Left hindlimb (tissue), 1 donor: ENCODE results near the gene ACTA2.
"Not testable (repeated sequence)": the region's sequence is repeated elsewhere in the genome, so short reads cannot be mapped to it uniquely, and the experiment has no call there.

Experiments
- DNase-seq: peaks from one replicate; pipeline ENCODE4 v3.0.0-alpha.2; 2018

ACTA2 gene

DNA sequence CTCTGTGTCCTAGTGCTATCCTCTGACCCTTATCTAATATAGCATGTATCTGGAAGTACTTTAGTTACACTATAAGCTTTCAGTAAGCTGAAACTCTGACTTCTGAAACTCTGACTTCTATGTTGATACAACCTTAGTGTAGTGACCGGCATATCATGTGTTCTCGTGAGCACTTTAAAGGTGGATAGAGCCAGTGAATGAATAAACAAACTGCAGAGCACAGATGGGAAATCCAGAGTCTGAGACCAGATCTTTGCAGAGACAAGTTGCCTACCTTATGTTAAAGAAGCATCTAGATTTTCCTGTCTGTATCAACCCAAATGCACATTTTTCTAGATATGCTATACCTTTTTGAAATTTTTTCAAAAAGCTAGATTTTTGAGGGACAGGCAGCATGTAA, 3.5 kb downstream of the ACTA2 start:
- no peak for DNase-seq

DNA sequence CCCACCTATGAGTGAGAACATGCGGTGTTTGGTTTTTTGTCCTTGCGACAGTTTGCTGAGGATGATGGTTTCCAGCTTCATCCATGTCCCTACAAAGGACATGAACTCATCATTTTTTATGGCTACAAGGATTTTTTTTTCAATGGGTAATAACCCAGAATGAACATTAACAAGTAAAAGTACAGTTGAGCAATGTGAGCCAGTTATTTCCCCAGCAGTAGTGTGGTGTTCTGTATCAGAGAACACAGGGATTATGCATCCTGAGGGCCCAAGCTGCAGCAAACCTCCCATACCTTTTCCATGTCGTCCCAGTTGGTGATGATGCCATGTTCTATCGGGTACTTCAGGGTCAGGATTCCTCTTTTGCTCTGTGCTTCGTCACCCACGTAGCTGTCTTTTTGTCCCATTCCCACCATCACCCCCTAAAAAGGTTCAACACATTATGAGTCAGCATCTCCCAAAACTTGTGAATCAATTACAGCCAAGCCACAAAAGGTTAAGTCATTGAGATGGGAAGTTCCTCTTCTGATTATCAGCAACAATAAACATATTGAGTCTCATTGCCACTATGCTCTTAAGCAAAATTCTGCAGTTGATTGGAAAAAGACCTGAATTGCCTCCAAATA, 5.5 kb downstream of the ACTA2 start:
- no peak for DNase-seq

- no peak for DNase-seq
Measured at GRCh38 chr10:88946200-88946599, 6.4 kb downstream of the ACTA2 start.

DNA sequence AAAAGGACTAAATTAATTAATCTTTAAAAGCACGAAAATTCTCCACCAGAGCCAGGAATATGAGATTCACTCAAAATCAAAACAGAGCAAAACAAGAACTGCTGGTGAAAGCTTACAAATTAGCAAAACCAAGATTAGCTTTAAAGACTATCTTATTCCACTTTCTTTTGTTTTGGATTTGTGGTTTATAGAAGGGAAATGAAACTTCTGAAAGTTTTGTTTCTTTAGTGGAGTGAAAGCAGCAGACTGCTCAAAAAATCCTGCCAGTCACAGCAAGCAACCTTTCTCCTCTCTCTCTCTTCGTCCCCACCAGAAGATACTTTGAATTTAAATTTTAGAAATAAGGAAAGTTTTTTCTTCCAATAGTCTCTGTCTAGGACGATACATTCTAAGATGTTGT, 7.8 kb downstream of the ACTA2 start:
- no peak for DNase-seq

DNA sequence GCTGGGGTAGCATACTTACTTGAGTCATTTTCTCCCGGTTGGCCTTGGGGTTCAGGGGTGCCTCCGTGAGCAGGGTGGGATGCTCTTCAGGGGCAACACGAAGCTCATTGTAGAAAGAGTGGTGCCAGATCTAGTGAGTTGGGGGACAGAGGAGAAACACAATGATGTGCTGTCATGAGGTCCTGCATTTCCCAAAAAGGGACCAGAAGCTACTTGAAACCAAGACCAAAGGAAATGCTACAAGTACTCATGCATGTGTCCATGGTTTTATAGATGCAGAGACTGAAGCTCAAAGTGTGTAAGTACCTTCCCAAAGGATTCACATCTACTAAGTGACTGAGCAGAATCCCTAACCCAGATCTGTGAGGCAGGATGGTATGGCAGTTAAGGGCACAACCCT, 8.8 kb downstream of the ACTA2 start:
- DNase-seq: no peak

- DNase-seq: no peak
Measured at GRCh38 chr10:88941026-88941425, 11.5 kb downstream of the ACTA2 start.

GRCh38 chr10:88938938-88939337, 13.6 kb downstream of the ACTA2 start:
- DNase-seq: no peak

GRCh38 chr10:88938039-88938438, 14.5 kb downstream of the ACTA2 start:
- DNase-seq: no peak

GRCh38 chr10:88936656-88937055, 15.9 kb downstream of the ACTA2 start:
- no peak for DNase-seq

- DNase-seq: peak; percentile 70
Measured at GRCh38 chr10:88934900-88935672, 17.5 kb downstream of the ACTA2 start.

DNA sequence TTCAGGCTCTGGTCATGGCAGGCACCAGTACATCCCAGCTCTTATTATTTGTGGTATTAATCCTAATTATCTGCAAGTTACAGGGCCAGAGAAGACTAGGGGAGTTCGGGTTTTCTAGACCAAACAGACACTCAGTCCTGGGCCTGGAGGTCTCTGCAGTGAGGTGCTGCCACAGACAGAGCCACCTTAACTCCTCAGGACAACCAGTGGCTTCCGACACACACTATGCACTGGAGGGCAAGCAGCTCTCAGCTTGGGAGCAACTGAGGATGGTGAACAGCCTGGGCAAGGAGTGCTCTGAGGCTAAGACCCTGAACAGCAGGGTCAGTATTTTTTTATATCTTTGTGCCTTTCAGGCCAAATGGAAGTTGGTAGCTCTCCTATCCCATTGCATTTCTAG, 19.0 kb downstream of the ACTA2 start:
- no peak for DNase-seq

GRCh38 chr10:88932539-88933256, 19.9 kb downstream of the ACTA2 start:
- peak; percentile 59 for DNase-seq

DNA sequence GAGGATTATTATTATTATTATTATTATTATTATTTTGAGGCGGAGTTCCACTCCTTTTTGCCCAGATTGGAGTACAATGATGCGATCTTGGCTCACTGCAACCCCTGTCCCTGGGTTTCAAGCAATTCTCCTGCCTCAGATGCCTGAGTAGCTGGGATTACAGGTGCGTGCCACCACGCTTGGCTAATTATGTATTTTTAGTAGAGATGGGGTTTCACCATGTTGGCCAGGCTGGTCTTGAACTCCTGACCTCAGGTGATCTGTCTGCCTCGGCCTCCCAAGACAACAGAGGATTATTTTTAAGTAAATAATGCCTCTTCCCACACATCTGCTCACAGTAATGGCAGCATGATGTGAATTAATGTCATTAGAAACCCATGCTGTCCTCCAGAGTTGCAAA, 20.5 kb downstream of the ACTA2 start:
- not testable (repeated sequence) for DNase-seq

GRCh38 chr10:88931548-88931947, 21.0 kb downstream of the ACTA2 start:
- DNase-seq: no peak

DNA sequence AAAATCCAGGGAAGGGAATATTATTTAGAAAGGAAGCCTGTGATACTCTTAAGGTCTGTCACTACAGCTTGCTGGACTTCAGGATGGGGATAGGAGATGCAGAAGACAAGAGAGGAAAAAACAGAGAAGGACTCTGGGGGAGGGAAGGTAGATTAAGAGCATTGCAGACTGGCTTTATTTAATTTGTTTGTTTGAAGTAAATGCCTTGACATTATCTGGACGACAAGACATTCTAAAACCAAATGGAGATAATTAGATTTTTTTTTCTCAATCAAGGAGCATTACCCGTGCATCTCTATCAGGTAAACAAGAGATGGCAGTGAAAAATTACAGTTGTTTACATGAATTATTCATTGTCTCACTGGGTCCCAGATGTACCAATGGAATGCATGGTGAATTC, 24.3 kb downstream of the ACTA2 start:
- no peak for DNase-seq

- no peak for DNase-seq
Measured at GRCh38 chr10:88927416-88927690, 25.2 kb downstream of the ACTA2 start.

DNA sequence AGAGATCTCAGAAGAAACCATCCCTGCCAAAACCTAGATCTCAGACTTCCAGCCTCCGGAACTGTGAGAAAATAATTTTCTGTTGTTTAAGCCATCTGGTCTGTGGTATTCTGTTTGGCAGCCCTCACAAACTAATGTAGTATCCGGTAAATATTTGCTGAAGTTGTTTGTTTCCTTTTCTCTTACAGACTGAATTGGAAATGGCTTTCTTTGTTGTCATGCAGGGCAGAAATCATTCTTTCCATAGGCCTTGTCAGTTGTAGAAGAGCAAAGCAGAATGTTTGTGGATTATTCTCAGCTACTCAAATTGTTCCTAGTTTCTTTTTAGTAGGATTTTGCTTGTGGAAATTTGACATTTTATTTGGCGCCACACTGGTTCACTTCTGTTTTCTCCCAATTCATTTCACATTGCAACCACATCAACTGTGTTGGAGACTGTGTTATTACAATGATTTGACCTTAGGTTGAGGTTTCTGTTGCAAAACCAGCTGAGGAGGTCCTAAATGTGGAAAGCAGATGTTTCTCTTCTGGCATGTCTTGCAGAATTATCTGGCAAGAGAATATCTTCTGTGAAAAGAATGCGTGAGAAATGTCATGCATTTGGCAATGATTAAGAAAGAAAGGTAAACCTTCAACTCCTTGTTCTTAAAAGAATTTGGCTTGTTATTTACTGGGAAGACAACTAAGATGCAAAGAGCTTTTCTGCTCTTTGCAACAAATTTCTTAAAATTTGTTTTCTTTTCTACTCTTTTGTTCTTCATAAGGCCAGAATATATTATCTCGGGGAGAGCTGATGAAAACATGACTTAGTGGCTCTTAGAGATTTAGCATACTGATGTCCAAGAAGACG, 25.8 kb downstream of the ACTA2 start:
- DNase-seq: no peak

GRCh38 chr10:88923520-88923919, 29.1 kb downstream of the ACTA2 start:
- no peak for DNase-seq

DNA sequence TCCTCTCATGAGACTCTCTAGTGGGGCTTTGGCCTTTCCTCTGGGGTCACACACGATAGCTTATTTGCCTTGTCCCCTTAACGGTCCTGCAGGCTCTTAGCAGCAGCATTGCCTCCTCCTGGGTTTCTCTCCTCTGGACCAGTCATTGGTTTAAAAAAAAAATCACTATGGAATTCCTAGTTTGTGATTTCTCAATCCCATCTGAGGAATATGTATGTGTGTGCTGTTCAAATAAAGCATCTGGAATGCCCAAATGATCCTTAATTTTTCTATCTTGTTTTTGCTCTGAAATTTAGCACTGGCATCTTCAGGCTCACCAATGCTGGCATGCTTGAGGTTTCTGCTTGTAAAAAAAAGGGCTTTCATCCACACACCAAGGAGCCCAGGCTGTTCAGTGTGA, 30.5 kb downstream of the ACTA2 start:
- no peak for DNase-seq

DNA sequence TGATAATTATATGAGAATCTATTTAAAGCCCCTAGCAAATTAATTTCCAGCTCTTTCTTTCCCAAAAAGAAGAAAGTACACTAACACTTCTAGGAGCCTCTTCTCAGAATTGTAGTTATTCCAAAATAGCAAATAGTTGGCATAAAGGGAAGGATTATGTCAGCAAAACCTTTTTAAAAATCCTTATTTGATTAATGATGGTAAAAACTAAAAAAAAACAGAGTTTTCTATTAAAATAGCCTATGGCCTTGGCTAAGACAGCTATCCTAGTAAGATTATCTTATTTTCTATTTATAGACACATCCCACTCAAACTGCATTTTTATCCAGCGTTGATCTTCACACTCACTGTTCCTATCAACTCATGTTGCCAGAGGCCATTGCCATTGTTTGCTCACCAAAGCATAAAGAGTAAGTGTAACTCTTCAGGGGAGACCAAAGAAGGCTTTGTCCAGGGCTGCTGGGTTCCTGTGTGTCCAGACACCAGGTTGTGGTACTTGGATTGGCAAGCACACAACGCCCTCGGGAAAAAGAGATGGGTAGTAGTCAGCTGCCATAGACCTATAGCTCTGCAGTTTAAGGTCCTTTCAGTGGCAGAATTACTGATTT, 31.5 kb downstream of the ACTA2 start:
- no peak for DNase-seq

- DNase-seq: no peak
Measured at GRCh38 chr10:88920198-88920597, 32.4 kb downstream of the ACTA2 start.

- no peak for DNase-seq
Measured at GRCh38 chr10:88919041-88919440, 33.5 kb downstream of the ACTA2 start.
